ENCODE data around the gene TGFBRAP1.
"Not testable (repeated sequence)": the region's sequence is repeated elsewhere in the genome, so short reads cannot be mapped to it uniquely, and the experiment has no call there.

TGFBRAP1 gene

DNA sequence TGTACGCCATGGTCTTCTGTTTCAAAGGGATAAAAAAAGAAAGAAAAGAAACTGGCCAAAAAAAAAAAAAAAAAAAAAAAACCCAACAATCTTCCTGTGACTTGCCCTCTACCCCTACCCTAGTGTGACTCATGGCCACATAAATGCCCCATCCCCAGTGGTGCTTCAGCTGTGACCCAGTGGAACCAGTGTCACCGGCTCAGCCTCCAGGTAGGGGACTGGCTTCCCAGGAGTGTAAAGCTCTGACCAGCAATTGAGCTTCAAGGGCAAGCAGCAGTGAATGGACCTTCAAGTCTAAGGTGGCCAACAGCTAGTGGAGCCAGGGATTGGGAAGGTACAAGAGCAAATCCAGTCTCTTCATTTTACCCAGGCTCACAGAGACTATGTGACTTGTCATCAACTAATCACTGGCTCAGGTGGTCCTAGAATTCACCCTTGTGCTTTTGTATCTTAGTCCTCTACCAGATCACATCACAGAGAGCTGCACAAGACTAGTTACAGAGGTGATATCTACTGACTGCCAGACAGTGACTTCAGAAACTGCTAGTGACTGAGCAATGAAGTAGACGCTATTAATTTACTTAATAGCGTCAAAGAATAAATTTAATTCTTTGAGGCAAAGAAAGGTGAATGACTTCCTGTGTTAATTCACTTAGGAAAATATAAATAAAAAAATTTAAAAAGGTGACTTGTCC lies 1.3 kb upstream of the TGFBRAP1 start:
- Mint-ChIP-seq H3K9me3 (no peaks in the 10 kb centered on the region), H3K27me3 (no peaks in the 10 kb centered on the region), H3K4me3 (peak overlapping the region; percentile 83), H3K4me1 (peaks cover 40% of the 10 kb centered on the region), H3K36me3 (ENCODE audit: low read depth) (peaks cover 10% of the 10 kb centered on the region), H3K27ac (peak overlapping the region; percentile 92)
- DNase-seq (peak; percentile 22), ATAC-seq (peak; percentile 41)

GRCh38 chr2:105329197-105329554 lies 359 bp downstream of the TGFBRAP1 start:
- Mint-ChIP-seq H3K4me1 (peaks cover 37% of the 10 kb centered on the region), H3K27ac (peak overlapping the region; percentile 98), H3K27me3 (no peaks in the 10 kb centered on the region), H3K4me3 (peak overlapping the region; percentile 99), H3K9me3 (no peaks in the 10 kb centered on the region), H3K36me3 (ENCODE audit: low read depth) (peaks cover 6% of the 10 kb centered on the region)
- DNase-seq, result peak; percentile 29
- peak; percentile 27 for ATAC-seq

DNA sequence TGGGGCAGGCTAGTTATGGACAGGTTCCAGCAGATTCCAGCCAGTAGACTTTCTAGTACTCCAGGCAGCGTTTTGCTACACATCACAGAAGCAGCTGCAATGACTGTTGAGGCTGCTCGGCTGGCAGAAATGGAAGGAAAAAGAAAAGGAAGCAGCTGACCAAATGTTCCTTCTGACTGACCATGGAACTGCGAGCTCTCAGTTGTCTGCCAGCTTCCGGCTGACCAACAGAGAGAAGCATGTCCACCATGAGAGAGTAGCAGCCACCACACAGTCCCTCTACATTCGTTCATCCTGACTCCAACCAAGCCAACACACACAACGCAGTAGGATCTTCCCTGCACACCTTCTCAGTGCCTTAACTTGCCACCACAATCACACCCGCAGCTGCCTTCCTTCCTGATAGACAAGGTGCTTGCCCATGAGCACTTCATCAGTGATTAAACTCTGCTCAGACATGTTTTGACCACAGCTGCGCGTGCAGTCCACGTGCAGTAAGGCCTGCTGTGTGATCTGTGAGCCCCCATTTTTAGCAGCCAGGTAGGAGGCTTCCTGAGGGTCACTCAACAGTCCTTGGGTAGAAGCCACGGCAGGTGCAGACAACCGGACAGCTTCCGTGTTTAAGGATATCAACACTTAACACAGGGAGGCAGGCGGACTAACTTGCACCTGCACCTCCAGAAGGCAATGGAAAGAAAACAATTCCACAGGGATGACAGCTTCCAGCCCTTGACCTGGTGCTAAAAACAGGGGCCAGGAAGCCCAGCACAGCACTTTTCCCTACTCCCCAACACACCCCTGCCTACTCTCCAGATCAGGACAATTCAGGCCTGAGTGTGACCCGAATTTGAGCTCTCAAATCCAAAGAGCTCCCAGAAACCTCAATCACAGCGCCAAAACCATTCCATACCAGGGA lies 996 bp downstream of the TGFBRAP1 start:
- DNase-seq (peak; percentile 38), ATAC-seq (peak; percentile 9)
- no peaks in the 10 kb centered on the region for H3K27me3 Mint-ChIP-seq
- H3K4me1 Mint-ChIP-seq, result peaks cover 43% of the 10 kb centered on the region
- H3K4me3 Mint-ChIP-seq, result peak overlapping the region; percentile 99
- H3K9me3 Mint-ChIP-seq, result no peaks in the 10 kb centered on the region
- peak overlapping the region; percentile 98 for H3K27ac Mint-ChIP-seq
- peaks cover 9% of the 10 kb centered on the region for H3K36me3 Mint-ChIP-seq (ENCODE audit: low read depth)

DNA sequence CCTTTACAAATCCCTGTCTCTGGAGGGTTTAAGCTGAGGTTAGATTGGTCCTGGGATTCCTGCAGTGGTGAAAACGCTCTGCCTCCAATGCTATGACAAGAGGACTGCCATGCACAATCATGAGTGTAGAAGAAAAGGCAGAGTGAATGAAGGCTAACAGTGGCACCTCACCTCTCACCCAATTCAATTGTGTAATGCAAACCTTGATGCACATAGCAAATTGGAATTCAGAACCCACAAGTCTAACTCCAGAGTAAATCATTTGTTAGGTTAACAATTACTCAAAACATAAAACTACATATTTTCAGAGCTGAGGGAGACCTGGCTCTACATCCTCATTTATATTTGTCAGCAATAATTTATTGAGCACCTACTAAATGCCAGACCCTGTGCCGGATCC lies 1.8 kb downstream of the TGFBRAP1 start:
- H3K4me3 Mint-ChIP-seq, result peak overlapping the region; percentile 99
- no peaks in the 10 kb centered on the region for H3K9me3 Mint-ChIP-seq
- ATAC-seq (no peak), DNase-seq (no peak)
- peaks cover 51% of the 10 kb centered on the region for H3K4me1 Mint-ChIP-seq
- peaks cover 13% of the 10 kb centered on the region for H3K36me3 Mint-ChIP-seq (ENCODE audit: low read depth)
- no peaks in the 10 kb centered on the region for H3K27me3 Mint-ChIP-seq
- peak overlapping the region; percentile 98 for H3K27ac Mint-ChIP-seq

DNA sequence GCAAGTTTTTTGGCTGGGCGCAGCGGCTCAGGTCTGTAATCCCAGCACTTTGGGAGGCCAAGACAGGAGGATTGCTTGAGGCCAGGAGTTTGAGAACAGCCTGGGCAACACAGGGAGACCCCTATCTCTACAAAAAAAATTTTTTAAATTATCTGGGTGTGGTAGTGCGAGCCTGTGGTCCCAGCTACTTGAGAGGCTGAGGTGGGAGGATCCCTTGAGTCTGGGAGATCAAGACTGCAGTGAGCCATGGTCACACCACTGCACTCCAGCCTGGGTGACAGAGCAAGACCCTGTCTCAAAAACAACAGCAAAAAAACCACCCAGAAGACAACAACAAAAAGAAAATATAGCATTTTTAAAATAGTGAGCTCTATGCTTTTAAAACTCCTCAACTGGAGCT lies 2.3 kb downstream of the TGFBRAP1 start:
- Mint-ChIP-seq H3K4me1 (peaks cover 56% of the 10 kb centered on the region), H3K36me3 (ENCODE audit: low read depth) (peaks cover 14% of the 10 kb centered on the region)
- not testable (repeated sequence) for H3K4me3 Mint-ChIP-seq, DNase-seq, ATAC-seq, H3K9me3 Mint-ChIP-seq, H3K27me3 Mint-ChIP-seq, H3K27ac Mint-ChIP-seq

- ATAC-seq, result no peak
- Mint-ChIP-seq H3K36me3 (ENCODE audit: low read depth) (peaks cover 14% of the 10 kb centered on the region), H3K27me3 (no peaks in the 10 kb centered on the region), H3K9me3 (no peaks in the 10 kb centered on the region), H3K4me3 (no peak overlapping the region), H3K27ac (peak overlapping the region; percentile 9), H3K4me1 (peaks cover 51% of the 10 kb centered on the region)
- no peak for DNase-seq
Observed at GRCh38 chr2:105325389-105325963, 4.1 kb downstream of the TGFBRAP1 start.

- Mint-ChIP-seq H3K27me3 (no peaks in the 10 kb centered on the region), H3K9me3 (no peaks in the 10 kb centered on the region), H3K36me3 (ENCODE audit: low read depth) (peaks cover 14% of the 10 kb centered on the region), H3K4me3 (no peak overlapping the region), H3K4me1 (peaks cover 45% of the 10 kb centered on the region), H3K27ac (no peak overlapping the region)
- DNase-seq, result no peak
- no peak for ATAC-seq
Observed at GRCh38 chr2:105324732-105325131, 4.8 kb downstream of the TGFBRAP1 start.

- Mint-ChIP-seq H3K27ac (no peak overlapping the region), H3K4me3 (no peak overlapping the region), H3K27me3 (no peaks in the 10 kb centered on the region), H3K36me3 (ENCODE audit: low read depth) (peaks cover 12% of the 10 kb centered on the region), H3K4me1 (peaks cover 44% of the 10 kb centered on the region), H3K9me3 (no peaks in the 10 kb centered on the region)
- ATAC-seq (no peak), DNase-seq (no peak)
Observed at GRCh38 chr2:105324101-105324500, 5.4 kb downstream of the TGFBRAP1 start.

- peaks cover 10% of the 10 kb centered on the region for H3K36me3 Mint-ChIP-seq (ENCODE audit: low read depth)
- H3K27ac Mint-ChIP-seq, result peak overlapping the region; percentile 22
- no peaks in the 10 kb centered on the region for H3K9me3 Mint-ChIP-seq
- no peaks in the 10 kb centered on the region for H3K27me3 Mint-ChIP-seq
- peaks cover 39% of the 10 kb centered on the region for H3K4me1 Mint-ChIP-seq
- ATAC-seq (peak; percentile 40), DNase-seq (no peak)
- H3K4me3 Mint-ChIP-seq, result no peak overlapping the region
Observed at GRCh38 chr2:105323111-105323510, 6.4 kb downstream of the TGFBRAP1 start.

DNA sequence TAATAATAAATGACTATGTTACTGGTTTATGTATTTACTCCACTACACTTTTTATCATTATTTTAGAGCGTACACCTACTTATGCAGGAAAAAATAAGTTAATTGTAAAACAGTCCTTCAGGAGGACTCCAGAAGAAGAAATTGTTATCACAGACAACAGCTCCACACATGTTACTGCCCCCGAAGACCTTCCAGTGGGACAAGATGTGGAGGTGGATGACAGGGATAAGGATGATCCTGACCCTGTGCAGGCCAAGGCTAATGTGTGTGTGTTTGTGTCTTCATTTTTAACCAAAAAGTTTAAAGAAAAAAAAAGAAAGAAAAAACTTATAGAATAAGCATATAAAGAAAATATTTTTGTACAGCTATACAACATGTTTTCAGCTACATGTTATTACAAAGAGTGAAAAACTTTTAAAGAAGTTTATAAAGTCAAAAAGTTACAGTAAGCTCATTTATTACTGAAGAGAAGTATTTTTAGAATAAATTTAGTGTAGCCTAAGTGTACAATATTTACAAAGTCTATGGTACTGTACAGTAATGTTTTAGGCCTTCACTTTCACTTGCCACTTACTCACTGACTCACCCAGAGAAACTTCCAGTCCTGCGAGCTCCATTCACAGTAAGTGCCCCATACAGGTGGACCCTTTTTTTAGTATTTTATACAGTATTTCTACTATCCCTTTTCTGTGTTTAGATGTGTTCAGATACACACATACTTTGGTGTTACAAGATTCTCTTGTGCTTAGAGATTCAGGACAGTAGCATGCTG lies 7.5 kb downstream of the TGFBRAP1 start:
- Mint-ChIP-seq H3K27me3 (no peaks in the 10 kb centered on the region), H3K4me3 (no peak overlapping the region), H3K36me3 (ENCODE audit: low read depth) (peaks cover 10% of the 10 kb centered on the region), H3K9me3 (no peaks in the 10 kb centered on the region), H3K27ac (no peak overlapping the region), H3K4me1 (peaks cover 38% of the 10 kb centered on the region)
- ATAC-seq (no peak), DNase-seq (no peak)

DNA sequence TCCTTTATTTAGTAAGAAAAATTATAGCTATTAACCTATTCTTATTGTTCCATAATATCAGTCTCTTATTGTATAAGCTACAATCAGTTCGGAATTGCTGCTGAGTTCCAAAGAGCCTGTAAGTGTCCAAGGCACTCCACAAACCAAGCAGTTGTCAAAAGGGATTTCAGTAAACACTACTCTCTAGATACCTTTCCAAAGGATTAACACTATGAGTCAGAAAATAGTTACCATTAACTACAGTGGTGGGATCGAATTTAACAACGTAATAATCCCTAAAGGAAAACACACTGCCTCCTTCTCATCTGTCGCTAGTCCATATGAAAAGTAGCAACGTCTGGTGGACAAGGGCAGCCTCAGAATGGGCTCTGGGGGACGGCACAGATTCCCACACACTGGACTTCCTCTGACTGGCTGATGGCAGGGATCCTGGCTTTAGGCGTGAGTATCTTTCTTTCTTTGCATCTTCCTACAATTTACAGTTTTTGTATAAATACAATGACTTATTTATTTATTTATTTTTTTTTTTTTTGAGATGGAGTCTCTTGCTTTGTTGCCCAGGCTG lies 8.8 kb downstream of the TGFBRAP1 start:
- Mint-ChIP-seq H3K27me3 (no peaks in the 10 kb centered on the region), H3K9me3 (no peaks in the 10 kb centered on the region), H3K36me3 (ENCODE audit: low read depth) (peaks cover 10% of the 10 kb centered on the region), H3K27ac (no peak overlapping the region), H3K4me1 (peaks cover 38% of the 10 kb centered on the region), H3K4me3 (no peak overlapping the region)
- ATAC-seq (no peak), DNase-seq (no peak)

- H3K9me3 Mint-ChIP-seq, result no peaks in the 10 kb centered on the region
Observed at GRCh38 chr2:105317937-105318336, 11.6 kb downstream of the TGFBRAP1 start.

GRCh38 chr2:105315314-105315713 lies 14.2 kb downstream of the TGFBRAP1 start:
- ATAC-seq, result peak; percentile 33
- Mint-ChIP-seq H3K4me1 (peaks cover 26% of the 10 kb centered on the region), H3K4me3 (no peak overlapping the region), H3K9me3 (no peaks in the 10 kb centered on the region), H3K36me3 (ENCODE audit: low read depth) (peaks cover 2% of the 10 kb centered on the region), H3K27ac (peak overlapping the region; percentile 46), H3K27me3 (no peaks in the 10 kb centered on the region)
- no peak for DNase-seq

More at GRCh38 chr2:105317937-105318336, 11.6 kb downstream of the TGFBRAP1 start:
- H3K27me3 Mint-ChIP-seq, result no peaks in the 10 kb centered on the region
- no peak for ATAC-seq
- peaks cover 28% of the 10 kb centered on the region for H3K4me1 Mint-ChIP-seq
- H3K4me3 Mint-ChIP-seq, result no peak overlapping the region
- peaks cover 4% of the 10 kb centered on the region for H3K36me3 Mint-ChIP-seq (ENCODE audit: low read depth)
- H3K27ac Mint-ChIP-seq, result no peak overlapping the region
- no peak for DNase-seq

DNA sequence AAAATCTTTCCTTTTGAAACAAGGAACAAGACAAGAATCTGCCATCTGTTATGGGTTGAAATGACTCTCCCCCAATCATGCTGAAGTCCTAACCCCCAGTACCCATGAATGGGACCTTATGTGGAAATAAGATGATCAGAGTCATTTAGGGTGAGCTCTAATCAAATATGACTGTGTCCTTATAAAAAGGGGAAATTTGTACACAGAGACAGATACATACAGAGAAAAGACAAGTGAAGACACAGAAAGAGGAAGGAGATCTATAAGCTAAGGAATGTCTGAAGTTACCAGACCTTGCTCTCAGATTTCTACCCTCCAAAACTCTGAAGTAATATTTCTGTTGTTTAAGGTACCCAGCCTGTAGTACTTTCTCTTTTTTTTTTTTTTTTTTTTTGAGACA lies 15.7 kb downstream of the TGFBRAP1 start:
- peaks cover 25% of the 10 kb centered on the region for H3K4me1 Mint-ChIP-seq
- no peak overlapping the region for H3K27ac Mint-ChIP-seq
- ATAC-seq (no peak), DNase-seq (no peak)
- H3K27me3 Mint-ChIP-seq, result no peaks in the 10 kb centered on the region
- no peak overlapping the region for H3K4me3 Mint-ChIP-seq
- H3K36me3 Mint-ChIP-seq (ENCODE audit: low read depth), result peaks cover 2% of the 10 kb centered on the region
- H3K9me3 Mint-ChIP-seq, result no peaks in the 10 kb centered on the region
